ENCODE data around the gene DHFR. TPM values are rescaled to one million over a fixed set of nuclear protein-coding genes. Genes with fewer than 3 reads are reported as not detected.

The DHFR gene
- total RNA-seq, 1 experiment from 2014 or later = 125 TPM

DNA sequence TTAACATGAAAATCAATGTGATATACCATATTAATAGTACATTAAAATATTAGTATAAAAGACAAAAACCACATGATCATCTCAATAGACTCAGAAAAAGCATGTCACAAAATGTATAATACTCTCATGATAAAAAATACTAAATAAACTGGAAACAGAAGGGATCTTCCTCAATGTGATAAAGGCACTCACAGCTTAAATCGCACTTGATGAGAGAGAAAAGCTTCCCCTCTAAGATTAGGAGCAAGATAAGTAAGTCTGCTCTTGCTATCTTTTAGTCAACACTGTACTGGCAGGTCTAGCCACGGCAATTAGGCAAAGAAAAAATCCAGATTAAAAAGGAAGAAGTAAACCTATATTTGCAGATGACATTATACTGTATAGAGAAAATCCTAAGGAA lies 22.1 kb downstream of the DHFR start:
- intact Hi-C loops (cut with micrococcal nuclease; ENCODE audit: unreplicated experiment) = no loop called here
- CTCF ChIA-PET = no interaction called here
- no peak for DNase-seq (ENCODE audit: low spot score)
- POLR2A ChIA-PET (ENCODE audit: low non-redundant PET) = no interaction called here
- BruUV-seq (replicated peaks) = no TSS peak
- no peak for TF ChIP-seq EZH2 (IDR thresholded peaks at IDR 0.05; ENCODE audit: borderline replicate concordance, low read depth, low read length, poor library complexity, severe bottlenecking)
- no peak for TF ChIP-seq CTCF (conservative IDR thresholded peaks at IDR 0.05; ENCODE audit: low read depth, low read length)
- no peaks in the 10 kb centered on the region for H3K9me3 ChIP-seq (ENCODE audit: low read depth, low read length, poor library complexity, severe bottlenecking)
- H3K27me3 ChIP-seq (replicated peaks; ENCODE audit: insufficient read depth, low read depth, low read length, poor library complexity) = no peaks in the 10 kb centered on the region
- H3K27ac ChIP-seq (ENCODE audit: low read depth, low read length, poor library complexity, severe bottlenecking) = no peak overlapping the region
- no peak overlapping the region for H3K4me3 ChIP-seq (ENCODE audit: low read depth, low read length, poor library complexity, severe bottlenecking)
- no peaks in the 10 kb centered on the region for H3K4me1 ChIP-seq (ENCODE audit: insufficient read depth, low read length, poor library complexity, severe bottlenecking)
- peaks cover 30% of the 10 kb centered on the region for H3K36me3 ChIP-seq (ENCODE audit: insufficient read depth, low read length, poor library complexity, severe bottlenecking)

DNA sequence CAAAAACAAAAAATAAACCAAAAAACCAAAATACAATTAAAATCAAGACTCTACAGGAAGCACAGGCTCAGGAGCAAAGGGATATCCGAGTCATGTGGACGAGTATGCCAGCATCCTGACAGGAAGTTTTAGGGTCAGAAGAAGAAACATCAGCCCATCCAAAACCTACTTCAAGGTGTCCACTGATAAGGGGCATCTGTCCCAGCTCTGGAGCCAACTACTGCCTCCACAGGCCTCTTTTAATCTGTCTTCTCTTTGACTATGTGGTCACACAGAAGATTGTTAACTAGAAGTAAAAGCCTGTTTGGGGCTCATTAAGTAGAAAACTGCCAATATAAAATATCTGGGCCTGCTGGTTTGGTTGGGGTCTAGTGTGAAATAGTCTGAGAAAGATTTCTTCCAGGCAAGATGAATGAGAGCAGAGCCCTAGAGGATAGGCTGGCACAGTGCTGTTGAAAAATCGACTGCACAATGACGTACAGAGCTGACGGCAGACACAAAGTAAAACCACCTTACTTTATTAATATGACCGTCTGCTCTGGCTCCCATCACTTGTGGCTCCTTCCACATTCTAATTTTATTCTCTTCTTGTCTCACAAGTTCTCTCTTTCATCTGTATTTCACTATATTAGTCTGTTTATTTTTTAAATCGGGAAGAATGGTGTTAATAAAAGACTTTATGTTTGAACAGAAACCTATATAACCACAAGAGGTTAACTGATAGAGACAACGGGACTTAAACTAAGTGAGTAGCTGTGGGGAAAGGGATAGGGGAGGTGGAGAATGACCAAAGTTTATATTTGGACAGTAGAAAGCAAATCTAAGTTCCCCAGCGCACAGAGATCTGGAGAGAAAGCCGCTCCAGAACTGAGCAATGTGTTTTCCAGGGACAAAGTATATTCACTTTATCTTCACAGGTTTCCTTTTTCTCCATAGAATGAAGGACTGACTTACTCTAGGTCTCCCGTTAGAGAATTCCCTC lies 23.2 kb downstream of the DHFR start:
- intact Hi-C loops (cut with micrococcal nuclease; ENCODE audit: unreplicated experiment) = no loop called here
- H3K4me1 ChIP-seq (ENCODE audit: insufficient read depth, low read length, poor library complexity, severe bottlenecking) = no peaks in the 10 kb centered on the region
- no peak for DNase-seq (ENCODE audit: low spot score)
- peaks cover 29% of the 10 kb centered on the region for H3K36me3 ChIP-seq (ENCODE audit: insufficient read depth, low read length, poor library complexity, severe bottlenecking)
- POLR2A ChIA-PET (ENCODE audit: low non-redundant PET) = no interaction called here
- no peaks in the 10 kb centered on the region for H3K9me3 ChIP-seq (ENCODE audit: low read depth, low read length, poor library complexity, severe bottlenecking)
- H3K4me3 ChIP-seq (ENCODE audit: low read depth, low read length, poor library complexity, severe bottlenecking) = no peak overlapping the region
- H3K27ac ChIP-seq (ENCODE audit: low read depth, low read length, poor library complexity, severe bottlenecking) = no peak overlapping the region
- no peaks in the 10 kb centered on the region for H3K27me3 ChIP-seq (replicated peaks; ENCODE audit: insufficient read depth, low read depth, low read length, poor library complexity)
- TF ChIP-seq CTCF (conservative IDR thresholded peaks at IDR 0.05; ENCODE audit: low read depth, low read length) (no peak), EZH2 (IDR thresholded peaks at IDR 0.05; ENCODE audit: borderline replicate concordance, low read depth, low read length, poor library complexity, severe bottlenecking) (no peak)
- CTCF ChIA-PET = no interaction called here
- no TSS peak for BruUV-seq (replicated peaks)

- no peaks in the 10 kb centered on the region for H3K4me1 ChIP-seq (ENCODE audit: insufficient read depth, low read length, poor library complexity, severe bottlenecking)
- TF ChIP-seq CTCF (conservative IDR thresholded peaks at IDR 0.05; ENCODE audit: low read depth, low read length) = no peak
- TF ChIP-seq EZH2 (IDR thresholded peaks at IDR 0.05; ENCODE audit: borderline replicate concordance, low read depth, low read length, poor library complexity, severe bottlenecking) = no peak
- peaks cover 21% of the 10 kb centered on the region for H3K36me3 ChIP-seq (ENCODE audit: insufficient read depth, low read length, poor library complexity, severe bottlenecking)
- POLR2A ChIA-PET (ENCODE audit: low non-redundant PET) = no interaction called here
- DNase-seq (ENCODE audit: low spot score) = no peak
- no peak overlapping the region for H3K4me3 ChIP-seq (ENCODE audit: low read depth, low read length, poor library complexity, severe bottlenecking)
- no peaks in the 10 kb centered on the region for H3K27me3 ChIP-seq (replicated peaks; ENCODE audit: insufficient read depth, low read depth, low read length, poor library complexity)
- no peak overlapping the region for H3K27ac ChIP-seq (ENCODE audit: low read depth, low read length, poor library complexity, severe bottlenecking)
- BruUV-seq (replicated peaks) = no TSS peak
- CTCF ChIA-PET = no interaction called here
- H3K9me3 ChIP-seq (ENCODE audit: low read depth, low read length, poor library complexity, severe bottlenecking) = no peaks in the 10 kb centered on the region
- intact Hi-C loops (cut with micrococcal nuclease; ENCODE audit: unreplicated experiment) = no loop called here
These were observed 25.5 kb downstream of the DHFR start for GRCh38 chr5:80629281-80629680.

Measured in A673 (cell line).